ENCODE data around the gene AKAP13.

DNA sequence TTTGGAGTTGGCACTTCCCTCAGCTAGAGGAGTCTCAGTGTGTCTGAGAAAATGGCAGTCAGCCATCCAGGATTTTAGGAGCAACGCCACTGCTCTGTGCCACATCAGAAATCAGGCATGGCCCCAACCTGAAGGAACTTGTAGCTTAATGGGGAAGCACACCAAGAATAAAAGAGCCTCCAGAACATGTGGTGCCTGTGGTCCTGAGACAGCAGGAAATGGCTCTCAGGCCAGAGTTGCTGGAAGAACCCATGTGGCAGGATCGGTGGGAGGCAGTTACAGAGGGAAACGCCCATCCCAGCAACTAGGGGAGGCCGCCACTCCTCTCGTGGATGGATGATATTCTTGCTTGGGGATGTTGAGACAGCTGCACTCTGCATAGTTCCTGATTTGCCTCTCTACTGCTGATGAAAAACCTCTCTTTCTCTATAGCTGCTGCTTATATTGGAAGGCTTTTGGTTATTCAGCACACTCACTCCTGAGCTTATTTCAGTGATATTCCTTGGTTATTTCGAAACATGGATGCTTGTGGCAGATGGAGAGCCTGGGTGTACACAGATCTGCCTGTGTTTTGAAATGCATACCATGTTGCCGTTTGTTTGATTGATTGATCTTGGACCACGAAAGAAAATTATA is 361.9 kb downstream of the AKAP13 start:
- TF ChIP-seq CTCF (IDR thresholded peaks at IDR 0.05) (no peak), POLR2A (IDR thresholded peaks at IDR 0.05) (no peak)

Measured in uterus (tissue), 2 donors.